Activated CD8-positive, alpha-beta T cell treated with anti-CD3 and anti-CD28 coated beads for 36 hours (primary cell): ENCODE results near the gene PLD1. TPM values are rescaled to one million over a fixed set of nuclear protein-coding genes. Genes with fewer than 3 reads are reported as not detected.

Experiments
- ATAC-seq: fragments of 200-7000 bp; cut with Tn5 transposase; one replicate; pipeline ENCODE4 v1.10.0; 2021; ENCODE audit warnings: mild to moderate bottlenecking, moderate library complexity
- CTCF ChIA-PET: fragments of 350-600 bp; sonication (Branson Sonifier 250); formaldehyde crosslinking; loops from one replicate; lab custom pipeline; 2021; ENCODE audit warnings: antibody characterized with exemption; lab: Charles Lee
- POLR2A ChIA-PET: fragments of 350-600 bp; sonication (Branson Sonifier 250); formaldehyde crosslinking; loops from one replicate; lab custom pipeline; 2021; ENCODE audit warnings: antibody characterized with exemption; lab: Charles Lee
- DNase-seq: peaks from one replicate; pipeline ENCODE4 v3.0.0-alpha.2; 2020
- H3K27ac Mint-ChIP-seq: one replicate; pipeline ENCODE4 v1.8.0; 2021; ENCODE audit warnings: mild to moderate bottlenecking, mixed read lengths
- H3K27me3 Mint-ChIP-seq: one replicate; pipeline ENCODE4 v1.8.0; 2021; ENCODE audit warnings: mixed read lengths
- H3K36me3 Mint-ChIP-seq: one replicate; pipeline ENCODE4 v1.8.0; 2021; ENCODE audit warnings: low read depth, mixed read lengths
- H3K4me1 Mint-ChIP-seq: one replicate; pipeline ENCODE4 v1.8.0; 2021; ENCODE audit warnings: low read depth, mixed read lengths
- H3K4me3 Mint-ChIP-seq: one replicate; pipeline ENCODE4 v1.8.0; 2021; ENCODE audit warnings: mild to moderate bottlenecking, moderate library complexity, mixed read lengths
- H3K9me3 Mint-ChIP-seq: one replicate; pipeline ENCODE4 v1.8.0; 2021; ENCODE audit warnings: mixed read lengths
- CTCF ChIP-seq: fragments of 200-600 bp; IDR thresholded peaks from one replicate; pipeline ENCODE4 v1.8.0; 2022; ENCODE audit warnings: antibody characterized with exemption, mild to moderate bottlenecking
- intact Hi-C: fragments of 100-400 bp; cut with micrococcal nuclease; formaldehyde crosslinking; loops from one replicate; pipeline ENCODE4 v1.10.0; 2022
- total RNA-seq, 2 experiments: library from RNA; stranded (reverse); gene quantifications; one replicate each; pipeline ENCODE4 v1.2.3, GENCODE V29; 2021

The PLD1 gene
- total RNA-seq, 2 experiments from 2014 or later = 0.86 to 1.2 TPM

- no peaks in the 10 kb centered on the region for H3K27me3 Mint-ChIP-seq
- no peak for DNase-seq
- POLR2A ChIA-PET = no interaction called here
- intact Hi-C loops = no loop called here
- CTCF ChIA-PET = no interaction called here
- H3K36me3 Mint-ChIP-seq = no peaks in the 10 kb centered on the region
- no peak overlapping the region for H3K27ac Mint-ChIP-seq
- H3K4me3 Mint-ChIP-seq = no peak overlapping the region
- TF ChIP-seq CTCF = no peak
- no peak for ATAC-seq
- H3K4me1 Mint-ChIP-seq = no peaks in the 10 kb centered on the region
- H3K9me3 Mint-ChIP-seq = peaks cover 6% of the 10 kb centered on the region
Measured at GRCh38 chr3:171712171-171712938, 97.9 kb downstream of the PLD1 start.

DNA sequence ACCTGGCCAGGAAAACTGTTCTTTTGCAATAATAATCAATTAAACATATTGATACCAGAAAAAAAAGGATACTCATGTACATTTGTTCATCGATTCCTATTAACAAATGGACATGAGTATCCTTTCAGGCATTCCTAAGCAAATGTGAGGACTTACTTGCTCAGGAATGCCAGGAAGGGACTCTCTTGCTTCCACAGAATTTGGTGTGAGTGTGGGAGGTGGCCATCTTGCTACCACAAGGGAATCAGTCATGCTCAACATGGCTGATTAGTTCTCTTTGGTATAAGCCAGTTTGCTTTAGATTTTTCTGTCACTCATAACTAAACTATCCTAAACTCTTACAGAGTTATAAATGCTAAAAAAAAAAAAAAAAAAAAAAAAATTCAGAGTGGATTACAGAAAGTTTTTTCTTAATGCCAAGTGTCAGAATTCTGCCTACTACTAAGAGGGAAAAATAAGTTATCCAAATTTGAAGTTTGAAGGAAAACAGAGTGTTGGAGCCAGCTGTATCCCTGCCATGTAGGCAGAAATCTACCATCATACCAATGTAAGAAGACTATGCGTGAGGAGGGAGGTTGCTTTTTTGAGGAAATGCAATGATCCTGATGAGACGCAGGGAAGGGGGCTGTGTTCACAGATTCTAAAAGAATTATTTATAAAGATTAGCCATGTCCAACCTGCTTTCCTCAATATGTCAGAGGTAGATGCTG is 98.7 kb downstream of the PLD1 start:
- CTCF ChIA-PET = no interaction called here
- POLR2A ChIA-PET = no interaction called here
- no peak for ATAC-seq
- Mint-ChIP-seq H3K27ac (no peak overlapping the region), H3K4me3 (no peak overlapping the region), H3K4me1 (no peaks in the 10 kb centered on the region), H3K9me3 (peaks cover 6% of the 10 kb centered on the region), H3K36me3 (no peaks in the 10 kb centered on the region), H3K27me3 (no peaks in the 10 kb centered on the region)
- no peak for DNase-seq
- intact Hi-C loops = no loop called here
- no peak for TF ChIP-seq CTCF

GRCh38 chr3:171710359-171710758 is 99.9 kb downstream of the PLD1 start:
- Mint-ChIP-seq H3K27ac (no peak overlapping the region), H3K4me3 (no peak overlapping the region), H3K36me3 (no peaks in the 10 kb centered on the region), H3K27me3 (no peaks in the 10 kb centered on the region), H3K4me1 (no peaks in the 10 kb centered on the region), H3K9me3 (peaks cover 4% of the 10 kb centered on the region)
- ChIA-PET CTCF (no interaction called here), POLR2A (no interaction called here)
- no peak for TF ChIP-seq CTCF
- intact Hi-C loops = no loop called here
- ATAC-seq = no peak
- no peak for DNase-seq

- Mint-ChIP-seq H3K27ac (no peak overlapping the region), H3K4me1 (no peaks in the 10 kb centered on the region), H3K9me3 (peaks cover 4% of the 10 kb centered on the region), H3K36me3 (no peaks in the 10 kb centered on the region), H3K27me3 (peaks cover 8% of the 10 kb centered on the region), H3K4me3 (no peak overlapping the region)
- ChIA-PET POLR2A (no interaction called here), CTCF (interaction anchor here (1.2 to 1.6 kb wide), 4 partner anchors 9 to 125 kb away, joined by 3 to 11 read pairs (median 4); no protein-coding TSS in a partner anchor)
- ATAC-seq (no peak), DNase-seq (no peak)
- intact Hi-C loops = no loop called here
- TF ChIP-seq CTCF = no peak
Measured at GRCh38 chr3:171704814-171705213, 105.5 kb downstream of the PLD1 start.

DNA sequence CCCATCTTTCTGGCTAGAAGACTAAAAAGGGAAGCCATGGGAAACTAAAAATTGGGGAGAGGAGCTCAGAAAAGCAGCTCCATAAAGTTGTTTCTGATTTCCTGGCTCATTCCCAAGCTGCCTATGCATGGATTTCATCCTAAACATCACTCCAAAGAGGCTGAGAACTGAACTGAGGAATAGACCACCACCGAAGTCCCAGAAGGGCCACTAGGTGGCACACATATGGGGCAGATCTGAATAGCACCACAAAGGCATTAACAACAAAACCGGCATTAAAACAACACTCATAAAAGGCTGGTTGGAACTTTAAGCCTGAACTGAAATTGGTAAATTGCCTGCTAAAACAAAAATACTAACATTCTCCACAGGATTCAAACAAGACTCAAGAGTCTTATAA is 106.3 kb downstream of the PLD1 start:
- ATAC-seq (no peak), DNase-seq (peak; percentile 33)
- ChIA-PET CTCF (interaction anchor here (1.0 to 2.3 kb wide), 4 partner anchors 35 to 638 kb away, joined by 3 to 12 read pairs (median 4); no protein-coding TSS in a partner anchor), POLR2A (no interaction called here)
- intact Hi-C loops = no loop called here
- TF ChIP-seq CTCF = peak; percentile 36
- Mint-ChIP-seq H3K27me3 (peaks cover 9% of the 10 kb centered on the region), H3K9me3 (peaks cover 4% of the 10 kb centered on the region), H3K4me3 (no peak overlapping the region), H3K36me3 (no peaks in the 10 kb centered on the region), H3K4me1 (no peaks in the 10 kb centered on the region), H3K27ac (no peak overlapping the region)
